ENCODE results near the gene NRL.

Gene NRL

DNA sequence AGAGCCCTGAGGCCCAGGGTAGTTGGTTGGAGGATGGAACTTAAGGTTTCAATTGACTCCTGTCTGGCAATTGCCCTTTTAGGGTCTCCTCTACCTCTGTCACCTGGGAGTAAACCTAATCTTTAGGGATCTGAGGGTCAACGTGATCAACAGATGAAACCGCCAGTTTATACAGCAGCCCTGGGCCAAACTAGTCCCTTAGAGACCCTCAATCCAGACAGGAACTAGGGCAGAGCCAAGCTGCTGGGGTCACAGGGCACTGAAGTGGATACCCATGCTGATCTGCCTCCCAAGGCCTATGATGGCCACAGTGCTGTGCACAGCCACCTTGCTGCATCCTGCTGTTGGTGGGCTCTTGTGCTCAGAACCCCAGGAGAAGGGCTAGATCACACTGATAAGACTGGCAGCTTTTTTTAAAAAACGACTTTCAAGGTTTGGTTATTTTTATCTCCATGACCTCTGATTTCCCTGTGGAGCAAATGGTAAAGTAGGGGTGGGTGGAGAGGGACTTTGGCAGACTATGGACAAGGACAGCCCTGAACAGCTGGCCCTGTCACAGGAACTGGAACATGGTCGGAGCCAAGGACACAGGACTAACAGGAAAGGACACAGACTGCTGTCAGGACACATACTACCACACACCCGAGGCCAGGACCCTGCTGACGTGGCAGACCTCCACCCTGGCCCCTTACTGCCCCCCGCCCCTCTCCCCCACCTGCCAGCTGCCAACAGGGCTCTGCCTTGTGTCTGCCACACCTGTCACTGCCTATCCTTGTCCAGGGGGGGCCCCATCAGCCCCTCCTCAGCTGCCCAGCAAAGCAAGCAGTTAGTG lies 16.2 kb upstream of the NRL start:
- no peak overlapping the region for H3K27ac ChIP-seq
- TF ChIP-seq, protein P1, sequence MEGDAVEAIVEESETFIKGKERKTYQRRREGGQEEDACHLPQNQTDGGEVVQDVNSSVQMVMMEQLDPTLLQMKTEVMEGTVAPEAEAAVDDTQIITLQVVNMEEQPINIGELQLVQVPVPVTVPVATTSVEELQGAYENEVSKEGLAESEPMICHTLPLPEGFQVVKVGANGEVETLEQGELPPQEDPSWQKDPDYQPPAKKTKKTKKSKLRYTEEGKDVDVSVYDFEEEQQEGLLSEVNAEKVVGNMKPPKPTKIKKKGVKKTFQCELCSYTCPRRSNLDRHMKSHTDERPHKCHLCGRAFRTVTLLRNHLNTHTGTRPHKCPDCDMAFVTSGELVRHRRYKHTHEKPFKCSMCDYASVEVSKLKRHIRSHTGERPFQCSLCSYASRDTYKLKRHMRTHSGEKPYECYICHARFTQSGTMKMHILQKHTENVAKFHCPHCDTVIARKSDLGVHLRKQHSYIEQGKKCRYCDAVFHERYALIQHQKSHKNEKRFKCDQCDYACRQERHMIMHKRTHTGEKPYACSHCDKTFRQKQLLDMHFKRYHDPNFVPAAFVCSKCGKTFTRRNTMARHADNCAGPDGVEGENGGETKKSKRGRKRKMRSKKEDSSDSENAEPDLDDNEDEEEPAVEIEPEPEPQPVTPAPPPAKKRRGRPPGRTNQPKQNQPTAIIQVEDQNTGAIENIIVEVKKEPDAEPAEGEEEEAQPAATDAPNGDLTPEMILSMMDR (IDR thresholded peaks at IDR 0.05): no peak
- TF ChIP-seq ZFX (IDR thresholded peaks at IDR 0.05; ENCODE audit: borderline replicate concordance): no peak

DNA sequence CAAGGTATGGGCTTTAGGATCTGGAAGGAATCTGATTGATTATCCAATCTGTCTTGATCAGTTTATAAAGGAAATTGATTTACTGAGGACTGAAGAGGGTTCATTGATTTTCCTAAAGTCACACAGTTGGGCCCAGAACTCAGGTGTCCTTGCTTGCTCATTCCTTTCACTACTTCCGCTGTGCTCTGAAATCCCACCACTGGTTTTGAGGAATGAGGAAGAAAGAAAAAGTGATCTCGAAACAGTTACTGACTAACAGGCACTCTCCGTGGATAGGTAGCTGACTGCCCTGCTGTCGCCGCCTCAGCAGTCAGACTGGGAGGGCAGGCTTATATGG lies 15.6 kb upstream of the NRL start, which contains the start of gene FITM1:
TSS of gene FITM1 (plus strand) at position 280 of the 337 bp plus-strand sequence. CDS start 905 bp downstream, outside the sequence.
- H3K27ac ChIP-seq: no peak within 1 kb of the TSS
- TF ChIP-seq, protein P1 (IDR thresholded peaks at IDR 0.05): no peak
- no peak for TF ChIP-seq ZFX (IDR thresholded peaks at IDR 0.05; ENCODE audit: borderline replicate concordance)

DNA sequence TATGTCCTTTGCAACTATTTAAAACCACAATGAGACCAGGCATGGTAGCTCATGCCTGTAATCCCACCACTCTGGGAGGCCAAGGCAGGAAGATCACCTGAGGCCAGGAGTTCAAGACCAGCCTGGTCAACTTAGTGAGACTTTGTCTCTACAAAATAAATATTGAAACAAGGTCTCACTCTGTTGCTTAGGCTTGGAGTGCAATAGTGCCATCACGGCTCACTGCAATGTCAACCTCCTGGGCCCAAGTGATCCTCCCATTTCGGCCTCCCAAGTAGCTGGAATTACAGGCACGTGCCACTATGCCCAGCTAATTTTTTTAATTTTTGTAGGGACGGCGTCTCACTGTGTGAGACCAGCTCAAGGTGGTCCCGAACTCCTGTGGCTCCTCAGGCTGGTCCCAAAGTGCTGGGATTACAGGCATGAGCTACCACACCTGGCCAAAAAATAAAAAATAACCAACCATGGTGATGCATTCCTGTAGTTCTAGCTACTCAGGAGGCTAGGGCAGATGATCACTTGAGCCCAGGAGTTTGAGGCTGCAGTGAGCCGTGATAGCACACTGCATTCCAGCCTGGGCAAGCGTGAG lies 14.8 kb upstream of the NRL start:
- H3K27ac ChIP-seq: no peak overlapping the region
- no peak for TF ChIP-seq ZFX (IDR thresholded peaks at IDR 0.05; ENCODE audit: borderline replicate concordance)
- TF ChIP-seq, protein P1 (IDR thresholded peaks at IDR 0.05): no peak

DNA sequence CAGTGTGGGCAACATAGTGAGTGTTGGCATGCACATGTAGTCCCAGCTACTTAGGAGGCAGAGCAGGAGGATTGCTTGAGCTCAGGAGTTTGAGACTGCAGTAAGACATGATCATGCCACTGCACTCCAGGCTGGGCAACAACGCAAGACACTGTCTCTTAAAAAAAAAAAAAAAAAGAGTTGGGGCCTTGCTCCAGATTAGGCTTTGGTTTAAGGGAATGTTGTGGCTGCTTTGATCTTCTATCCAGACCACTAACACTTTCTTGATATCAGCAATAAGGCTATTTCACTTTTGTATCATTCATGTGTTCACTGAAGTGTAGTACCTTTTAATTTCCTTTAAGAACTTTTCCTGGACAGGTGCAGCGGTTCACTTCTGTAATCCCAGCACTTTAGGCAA lies 12.9 kb upstream of the NRL start:
- no peak overlapping the region for H3K27ac ChIP-seq
- TF ChIP-seq, protein P1 (IDR thresholded peaks at IDR 0.05): no peak
- no peak for TF ChIP-seq ZFX (IDR thresholded peaks at IDR 0.05; ENCODE audit: borderline replicate concordance)

GRCh38 chr14:24126939-24127338 lies 12.2 kb upstream of the NRL start:
- H3K27ac ChIP-seq: no peak overlapping the region
- TF ChIP-seq, protein P1 (IDR thresholded peaks at IDR 0.05): no peak
- TF ChIP-seq ZFX (IDR thresholded peaks at IDR 0.05; ENCODE audit: borderline replicate concordance): no peak

DNA sequence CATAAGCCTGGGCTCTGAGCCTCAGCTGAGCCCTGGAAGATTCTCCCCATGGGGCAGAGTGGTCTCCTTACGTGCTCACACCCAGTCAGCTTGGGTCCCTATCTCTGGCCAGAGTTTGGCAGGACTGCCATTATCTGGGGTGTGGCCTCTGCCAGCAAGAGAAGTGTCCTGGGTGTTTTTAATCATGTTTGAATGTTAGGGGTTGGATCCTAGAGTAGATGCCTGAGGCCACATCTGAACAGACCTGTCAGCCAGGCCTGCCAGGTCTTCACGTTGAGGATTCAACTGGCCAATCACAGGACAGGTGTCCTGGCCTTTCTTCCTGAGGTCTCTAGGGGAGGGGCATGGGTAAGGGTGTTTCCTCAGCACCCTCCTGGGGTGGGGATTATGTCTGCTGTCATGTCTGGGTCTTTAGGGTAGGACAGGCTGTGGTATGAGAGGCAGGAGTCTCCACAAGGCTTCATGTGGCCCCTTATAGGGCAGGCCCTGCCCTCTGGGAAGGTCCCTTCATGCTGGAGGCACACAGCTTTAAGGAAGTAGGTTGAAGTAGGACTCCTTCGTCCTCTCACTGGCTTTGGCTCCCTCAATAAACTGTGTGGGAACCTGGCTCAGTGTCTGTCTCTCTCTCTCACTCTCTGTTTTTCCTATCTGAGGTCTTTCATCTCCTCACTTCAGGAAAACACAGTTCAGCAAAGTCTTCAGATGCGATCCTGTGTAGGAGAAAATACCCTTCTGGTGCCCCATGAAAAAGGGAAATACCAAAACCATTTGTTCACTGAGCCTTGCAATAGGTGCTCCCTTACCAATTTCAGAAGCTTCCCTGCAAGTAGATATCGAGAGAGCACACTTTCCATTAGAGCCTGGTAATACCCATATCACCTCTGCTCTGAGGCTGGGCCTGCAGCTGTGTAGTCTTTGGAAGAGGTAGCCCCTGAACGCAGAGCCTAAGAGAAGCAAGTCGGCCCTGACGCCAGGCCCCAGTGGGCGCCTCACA lies 9.0 kb upstream of the NRL start:
- TF ChIP-seq ZFX (IDR thresholded peaks at IDR 0.05; ENCODE audit: borderline replicate concordance): no peak
- TF ChIP-seq, protein P1 (IDR thresholded peaks at IDR 0.05): no peak
- 0 out of 2 replicates have a peak overlapping the region, but pooled peaks have one; percentile 29 for H3K27ac ChIP-seq

All from 22Rv1 (cell line).